Stimulated activated CD4-positive, alpha-beta T cell treated with anti-CD3 and anti-CD28 coated beads, Interleukin-1b, Interleukin-23, amount 100 ng/mL, for 1 hour (primary cell): Measurements from ENCODE around the gene NOL6.

ENCODE experiments used
- DNase-seq, 2 donors: peaks; one replicate each; pipeline ENCODE4 v3.0.0-alpha.2; 2020; ENCODE audit warnings: low read depth in 2 of 2

The NOL6 gene

DNA sequence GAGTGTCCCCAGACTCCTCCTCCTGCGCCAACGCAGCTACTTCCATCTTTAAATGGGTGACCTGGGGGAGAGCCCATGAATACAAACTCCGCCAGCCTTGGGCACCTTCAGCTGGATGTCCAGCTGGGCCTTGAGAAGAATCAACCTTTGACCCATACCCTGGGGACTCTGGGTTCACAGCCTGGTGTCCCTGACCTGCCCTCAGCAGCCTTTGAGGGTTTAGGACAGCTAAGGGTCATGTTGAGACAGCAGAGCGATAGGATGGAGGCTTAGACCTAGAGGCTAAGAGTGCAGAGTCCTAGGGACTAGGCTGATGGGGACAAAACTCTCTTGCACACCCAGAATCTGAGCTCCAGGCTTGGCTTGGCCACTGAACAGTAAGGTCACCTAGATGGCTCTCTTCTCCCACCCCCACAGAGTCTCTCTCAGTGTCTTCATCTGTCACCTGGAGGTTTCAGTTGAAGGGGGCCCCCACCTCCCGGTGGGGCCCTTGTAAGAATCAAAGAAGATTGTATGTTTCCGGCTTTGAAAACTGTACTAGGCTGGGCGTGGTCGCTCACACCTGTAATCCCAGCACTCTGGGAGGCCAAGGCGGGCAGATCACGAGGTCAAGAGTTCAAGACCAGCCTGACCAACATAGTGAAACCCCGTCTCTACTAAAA lies 19.6 kb downstream of the NOL6 start:
- no peak for DNase-seq

DNA sequence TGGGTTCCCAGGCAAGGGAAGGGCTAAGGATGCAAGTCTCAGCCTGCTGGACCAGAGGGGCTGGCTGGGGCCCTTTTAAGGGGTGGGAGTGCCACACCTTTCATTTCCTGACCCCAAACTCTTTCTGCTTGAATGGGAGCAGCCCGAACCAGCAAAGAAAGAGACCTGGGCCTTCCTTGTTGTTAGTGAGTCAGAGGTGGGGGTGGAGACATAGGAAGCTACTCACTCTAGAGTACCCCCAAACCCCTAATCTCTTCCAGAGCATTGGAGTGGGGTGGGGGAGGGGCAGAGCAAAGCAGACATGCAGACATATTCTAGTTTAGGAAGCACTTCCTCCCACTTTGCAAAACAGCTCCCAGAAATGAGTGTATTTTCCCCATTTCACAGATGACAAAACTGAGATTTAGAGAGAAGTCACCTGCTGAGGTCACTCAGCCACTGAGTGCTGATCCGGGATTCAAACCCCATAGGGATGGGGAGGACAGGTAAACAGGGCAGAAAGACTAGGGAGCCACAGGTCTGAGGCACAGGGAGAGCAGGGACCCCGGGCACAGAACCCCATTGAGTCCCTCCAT lies 20.4 kb downstream of the NOL6 start:
- no peak for DNase-seq

DNA sequence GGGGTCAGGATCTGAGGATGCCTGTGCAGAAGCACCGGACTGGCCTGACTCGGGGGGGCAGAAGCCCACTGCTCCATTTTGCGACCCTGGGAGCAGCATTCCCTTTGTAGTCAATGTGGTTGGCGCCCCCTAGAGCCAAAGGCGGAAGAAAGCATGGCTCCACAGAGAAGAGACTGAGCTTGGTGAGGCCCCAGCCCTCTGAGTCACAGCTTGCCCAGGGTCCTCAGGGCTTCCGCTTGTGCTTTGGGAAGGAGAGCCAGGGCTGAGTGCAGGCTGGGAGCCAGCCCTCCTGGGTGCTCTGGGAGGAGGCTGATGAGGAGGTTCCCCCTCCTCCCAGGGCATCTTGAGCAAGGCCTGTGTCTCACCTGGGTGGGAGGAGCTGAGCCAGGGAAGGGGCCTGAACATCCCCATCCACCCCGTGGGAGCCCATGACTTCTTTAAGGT lies 20.9 kb downstream of the NOL6 start:
- no peak for DNase-seq

DNA sequence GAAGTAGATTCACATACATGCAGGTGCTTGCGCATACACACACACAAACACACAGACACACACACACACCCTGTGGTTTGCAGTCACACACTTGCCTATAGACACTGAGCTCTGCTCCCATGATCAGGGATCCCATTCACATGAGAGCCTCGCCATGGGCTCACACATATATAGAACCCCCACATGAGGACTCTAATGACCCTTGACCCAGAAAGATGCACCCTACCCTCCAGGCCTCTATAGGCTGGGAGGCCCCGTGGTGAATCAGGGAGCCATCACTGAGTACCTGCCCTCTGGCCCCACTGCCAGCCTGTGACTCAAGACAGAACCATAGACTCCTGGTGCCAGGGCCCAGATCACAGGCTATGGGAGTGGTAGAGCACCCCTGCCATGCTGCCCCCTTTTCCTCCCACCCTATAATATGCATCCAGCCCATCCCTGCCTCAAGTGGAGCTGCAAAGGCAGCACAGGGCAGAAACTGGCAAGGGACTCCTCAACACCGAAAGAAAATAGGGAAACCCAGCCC lies 23.0 kb downstream of the NOL6 start:
- DNase-seq, result no peak

DNA sequence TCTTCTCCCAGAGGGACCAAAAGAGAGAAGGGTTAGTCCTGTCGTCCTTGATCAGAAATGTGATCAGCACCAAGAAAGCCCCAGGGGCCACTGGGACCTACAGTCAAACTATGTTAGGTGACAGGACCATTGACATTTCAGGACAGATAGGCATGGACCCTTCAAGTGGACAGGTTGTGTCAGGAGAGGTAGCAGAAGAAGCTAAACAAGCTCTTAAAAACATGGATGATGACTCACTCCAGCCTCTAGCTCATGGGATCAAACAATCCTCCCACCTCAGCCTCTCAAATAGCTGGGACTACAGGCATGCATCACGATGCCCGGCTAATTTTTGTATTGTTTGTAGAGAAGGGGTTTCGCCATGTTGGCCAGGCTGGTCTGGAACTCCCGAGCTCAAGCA lies 24.0 kb downstream of the NOL6 start:
- no peak for DNase-seq

DNA sequence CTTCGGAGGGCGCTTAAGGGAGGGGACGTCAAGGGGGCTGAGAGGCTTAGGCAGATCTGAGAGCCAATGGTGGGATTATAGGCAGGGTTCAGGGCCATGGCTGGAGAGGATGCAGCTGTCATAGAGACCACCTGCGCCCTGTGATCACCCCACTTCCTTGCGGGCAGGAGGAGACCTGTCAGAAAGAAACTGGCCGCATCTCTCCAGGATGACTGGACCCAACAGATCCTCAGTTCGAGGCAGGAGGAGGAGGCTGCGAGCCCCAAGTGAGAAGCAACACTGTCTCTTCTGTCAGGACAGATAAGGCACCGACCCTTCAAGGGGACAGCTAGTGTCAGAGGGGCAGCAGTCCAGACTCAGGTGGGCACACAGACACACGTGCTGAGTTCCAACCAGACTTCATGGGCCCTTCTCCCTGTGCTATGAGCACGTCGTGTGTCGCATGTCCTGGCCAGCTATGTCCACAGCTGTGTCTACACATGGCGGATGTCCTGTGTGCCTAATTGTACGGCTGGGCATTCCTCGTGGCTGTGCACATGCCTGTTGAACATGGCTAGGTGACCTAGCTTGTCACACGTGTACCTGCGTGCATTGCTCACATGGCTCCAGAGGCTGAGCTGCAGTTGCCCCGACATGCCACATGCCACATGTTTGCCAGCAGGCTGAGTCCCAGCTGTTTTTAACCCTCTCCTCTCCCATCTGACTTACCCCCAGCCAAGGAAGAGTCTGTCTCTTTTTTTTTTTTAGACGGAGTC lies 25.7 kb downstream of the NOL6 start:
- DNase-seq, result no peak

DNA sequence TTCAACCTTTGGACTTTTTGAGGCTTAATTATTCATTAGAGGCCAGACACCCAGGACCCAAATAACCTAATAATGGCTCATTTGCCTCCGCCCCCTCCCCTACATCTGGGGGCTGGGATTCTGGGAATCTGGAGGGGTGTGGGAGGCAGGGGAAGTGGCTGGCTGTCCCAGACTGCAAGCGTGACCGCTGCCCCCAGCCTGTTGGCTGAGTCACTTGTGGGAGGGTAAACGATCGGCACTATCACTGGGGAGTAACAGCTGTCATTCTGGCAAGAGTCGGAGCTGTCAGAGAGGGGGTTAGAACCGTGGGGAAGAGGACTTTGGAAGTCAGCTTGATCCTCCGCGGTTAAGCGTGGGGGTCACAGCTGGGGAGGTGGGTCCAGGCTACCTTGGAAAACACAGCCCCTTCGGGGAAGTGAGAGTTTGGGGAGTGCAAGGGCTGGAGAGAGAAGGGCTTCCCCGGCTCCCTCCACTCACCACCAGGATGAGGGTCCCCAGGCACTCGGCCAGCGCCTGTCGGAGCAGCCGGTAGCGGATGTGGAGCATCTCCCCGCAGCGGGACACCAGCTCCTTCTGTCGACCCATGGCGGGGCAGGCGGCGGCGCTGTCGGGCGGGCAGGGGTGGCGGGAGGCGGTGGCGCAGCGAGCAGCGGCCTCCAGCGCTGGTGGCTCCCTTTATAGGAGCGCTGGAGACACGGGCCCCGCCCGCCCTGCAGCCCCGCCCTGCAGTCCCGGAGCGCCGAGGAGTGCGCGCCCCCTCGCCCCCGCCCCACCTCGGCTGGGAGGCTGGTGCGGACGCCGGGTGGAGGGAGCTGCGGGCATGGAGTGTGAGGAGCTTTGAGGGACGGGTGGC lies 26.6 kb downstream of the NOL6 start, which contains the start of gene AQP3:
AQP3 (minus strand) TSS at position 648 of the 853 bp plus-strand sequence; CDS start at position 585, 63 bp downstream.
- DNase-seq, result peak; percentile 35 to 52

DNA sequence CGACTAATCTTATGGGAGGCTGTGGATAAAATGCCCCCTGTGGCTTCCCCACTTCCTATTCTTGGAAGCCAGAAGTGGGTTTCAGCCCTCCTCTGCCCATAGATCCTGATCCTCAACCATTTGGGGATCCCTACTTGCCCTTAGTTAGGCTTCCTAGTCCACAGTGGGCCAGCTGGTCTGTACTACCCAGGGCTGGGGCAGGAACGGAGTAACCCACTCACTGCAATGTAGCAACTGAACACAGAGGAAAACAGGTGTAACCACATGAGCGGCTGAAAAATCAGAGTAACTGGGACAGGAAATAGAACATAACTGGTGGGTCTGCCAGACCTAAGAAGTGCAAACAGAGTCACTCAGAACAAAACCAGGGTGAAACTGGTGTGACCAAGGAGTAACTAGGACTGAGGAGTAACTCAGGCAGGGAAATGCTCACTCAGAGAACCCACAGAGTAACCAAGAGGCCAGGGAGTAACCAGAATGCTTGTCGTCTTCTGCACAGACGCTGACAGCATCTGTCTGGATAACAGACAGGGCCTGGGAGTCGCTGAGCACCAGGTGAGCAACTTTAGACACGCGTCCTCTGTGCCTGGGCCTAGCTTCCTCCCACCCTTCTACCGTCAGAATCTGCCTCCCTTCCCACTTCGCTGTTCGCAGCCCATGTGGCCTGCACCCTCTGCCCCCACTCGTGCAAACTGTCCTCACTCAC lies 27.3 kb downstream of the NOL6 start:
- DNase-seq, result peak in 1 of 2 donors; percentile 19

DNA sequence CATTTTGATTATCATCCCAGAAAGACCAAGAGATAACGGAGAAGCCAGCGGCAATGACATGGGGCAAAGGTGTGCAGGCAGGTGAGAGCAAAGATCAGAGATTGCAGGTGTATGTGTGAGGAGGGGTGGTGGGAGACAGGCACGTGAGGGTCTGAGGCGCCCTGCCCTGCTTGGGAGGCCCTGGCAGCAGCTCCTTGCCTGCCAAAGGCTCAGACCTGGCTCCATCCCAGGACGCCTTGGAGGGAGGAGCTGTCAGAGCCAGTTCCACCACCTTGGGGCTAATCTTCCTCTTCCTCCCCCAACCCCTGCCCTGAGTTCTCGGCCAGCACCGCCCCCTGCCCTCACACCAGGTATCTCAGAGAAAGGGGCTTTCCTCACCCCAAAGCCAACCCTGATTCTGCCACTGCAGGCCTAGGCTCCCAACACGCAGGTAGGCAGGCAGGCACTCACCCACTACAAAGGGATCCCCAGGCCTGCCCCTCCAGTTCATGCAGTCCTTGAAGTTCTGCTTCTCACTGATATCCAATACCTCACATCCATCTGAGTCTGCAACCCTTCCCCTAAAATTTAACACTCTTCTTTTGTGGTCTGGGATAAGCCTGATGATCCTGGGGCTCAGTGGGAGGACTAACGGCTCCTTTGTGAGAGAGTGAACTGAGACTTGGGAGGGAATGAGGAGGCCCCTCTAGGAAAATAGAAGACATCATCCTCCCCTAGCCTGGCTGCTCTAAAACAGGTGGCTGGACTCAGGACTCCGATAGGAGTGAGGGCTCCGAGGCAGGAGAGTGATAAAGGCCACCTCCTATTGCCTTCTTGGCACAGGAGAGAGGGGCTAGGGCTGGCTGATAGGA lies 28.1 kb downstream of the NOL6 start:
- DNase-seq, result no peak

DNA sequence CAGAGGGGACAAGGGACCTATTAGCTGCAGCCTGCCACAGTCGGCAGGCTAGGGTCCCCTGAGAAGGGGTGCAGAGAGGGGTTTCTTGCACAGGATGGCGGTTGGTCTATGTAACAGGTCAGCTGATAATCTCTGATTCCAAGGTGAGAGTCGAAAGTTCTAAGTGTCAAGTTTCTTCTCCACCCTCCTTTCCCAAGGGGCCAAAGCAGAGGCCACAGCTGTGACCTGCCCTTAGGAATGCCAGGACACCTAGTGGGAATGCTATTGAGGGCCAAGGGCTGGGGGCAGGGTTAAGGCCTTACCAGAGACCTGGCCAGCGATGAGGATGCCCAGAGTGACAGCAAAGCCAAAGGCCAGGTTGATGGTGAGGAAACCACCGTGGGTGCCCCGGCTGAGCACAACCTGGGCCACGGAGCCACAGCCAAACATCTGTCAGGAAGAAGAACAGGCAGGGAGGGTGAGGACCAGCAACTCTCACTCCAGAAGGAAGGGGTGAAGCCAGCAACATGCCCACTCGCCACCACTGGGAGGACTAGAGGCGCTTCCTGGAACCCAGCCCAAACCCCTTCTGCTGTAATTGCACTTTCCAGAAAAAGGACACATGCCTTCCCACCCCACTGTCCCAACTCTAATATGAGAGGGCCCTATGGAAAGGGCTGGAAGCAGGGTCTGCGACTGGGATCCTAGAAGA lies 30.1 kb downstream of the NOL6 start:
- no peak for DNase-seq

DNA sequence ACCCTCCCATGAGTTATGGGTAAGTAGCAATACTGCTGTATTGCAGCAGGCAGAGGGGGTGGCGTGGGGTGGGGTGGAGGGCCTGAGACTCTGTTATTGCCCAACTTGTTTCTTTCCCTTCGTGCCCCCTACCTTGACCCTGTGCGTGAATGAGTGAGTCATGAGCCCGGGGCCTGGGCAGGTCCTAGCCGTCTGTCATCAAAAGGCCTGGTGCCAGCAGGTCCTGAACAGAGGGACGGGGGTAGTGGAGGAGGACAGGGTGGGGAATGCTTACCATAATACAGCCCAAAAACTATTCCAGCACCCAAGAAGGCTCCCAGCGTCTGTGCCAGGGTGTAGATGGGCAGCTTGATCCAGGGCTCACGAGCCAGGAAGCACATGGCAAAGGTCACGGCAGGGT lies 30.7 kb downstream of the NOL6 start:
- no peak for DNase-seq

DNA sequence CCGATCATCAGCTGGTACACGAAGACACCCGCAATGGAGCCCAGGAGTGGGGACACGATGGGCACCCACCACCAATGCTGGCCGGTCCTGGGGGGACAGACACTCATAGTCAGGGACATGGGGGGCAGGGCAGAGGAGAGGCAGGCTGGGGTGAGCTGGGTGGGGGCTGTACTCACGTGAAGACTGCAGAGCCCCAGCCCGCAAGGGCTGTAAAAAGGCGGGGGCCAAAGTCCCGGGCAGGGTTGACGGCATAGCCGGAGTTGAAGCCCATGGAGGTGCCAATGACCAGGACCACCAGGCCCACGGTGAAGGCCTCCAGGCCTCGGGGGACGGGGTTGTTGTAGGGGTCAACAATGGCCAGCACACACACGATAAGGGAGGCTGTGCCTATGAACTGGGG lies 31.6 kb downstream of the NOL6 start:
- no peak for DNase-seq

DNA sequence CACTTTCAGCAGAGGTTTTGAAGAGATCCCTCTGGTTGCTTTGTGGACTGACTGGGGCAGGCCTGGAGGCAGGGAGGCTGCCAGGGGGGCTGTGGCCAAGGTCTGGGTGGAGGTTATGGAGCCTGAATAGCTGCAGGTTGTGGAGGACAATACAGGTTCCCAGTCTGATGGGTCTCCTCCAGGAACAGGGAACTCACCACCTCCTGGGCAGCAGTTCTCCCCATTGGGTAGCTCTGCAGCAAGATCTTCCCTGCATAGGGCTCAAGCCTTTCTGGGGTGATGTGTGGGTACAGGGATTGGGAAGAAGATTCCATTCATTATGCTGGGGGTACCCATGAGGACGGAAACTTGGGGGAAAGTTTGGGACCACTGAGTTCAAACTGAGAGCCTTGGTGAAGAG lies 33.1 kb downstream of the NOL6 start:
- no peak for DNase-seq

DNA sequence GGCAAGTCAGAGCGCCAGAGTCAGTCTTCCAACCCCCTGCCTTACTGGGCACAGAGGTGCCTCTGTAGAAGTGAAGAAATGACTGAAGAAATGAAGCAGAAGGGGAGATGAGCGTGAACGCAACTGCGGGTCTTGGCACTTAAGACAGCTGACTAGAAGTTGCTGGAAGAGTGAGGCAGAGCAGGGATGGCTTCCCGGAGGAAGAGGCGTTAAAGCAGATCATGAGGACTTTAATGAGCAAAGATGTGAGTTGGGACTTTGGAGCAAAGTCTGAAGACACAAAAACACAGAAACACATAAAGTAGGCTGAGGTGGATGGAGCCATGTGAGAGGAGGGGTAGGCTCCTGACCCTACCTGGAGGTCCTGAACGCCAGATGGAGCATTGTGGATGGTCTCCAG lies 33.5 kb downstream of the NOL6 start:
- DNase-seq, result no peak

DNA sequence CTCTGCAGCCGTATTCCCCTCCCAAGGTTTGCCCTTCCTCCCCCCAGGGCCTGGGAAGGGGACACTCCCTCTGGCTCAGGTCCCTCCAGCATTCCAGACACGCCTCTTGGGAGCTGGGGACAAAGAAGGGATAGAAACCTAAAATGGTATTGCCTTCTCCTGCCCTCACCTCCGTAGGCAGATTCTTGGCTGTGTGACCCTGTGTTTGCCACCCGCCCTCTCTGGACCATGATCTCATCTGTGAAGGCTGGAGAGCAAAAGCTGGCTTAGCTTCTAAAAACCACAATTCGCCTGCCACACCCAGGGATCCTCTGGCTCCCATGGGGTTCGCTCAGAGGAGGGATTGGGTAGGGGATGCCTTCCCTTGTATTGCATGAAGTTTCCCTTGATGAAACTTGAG lies 34.0 kb downstream of the NOL6 start:
- DNase-seq, result no peak

DNA sequence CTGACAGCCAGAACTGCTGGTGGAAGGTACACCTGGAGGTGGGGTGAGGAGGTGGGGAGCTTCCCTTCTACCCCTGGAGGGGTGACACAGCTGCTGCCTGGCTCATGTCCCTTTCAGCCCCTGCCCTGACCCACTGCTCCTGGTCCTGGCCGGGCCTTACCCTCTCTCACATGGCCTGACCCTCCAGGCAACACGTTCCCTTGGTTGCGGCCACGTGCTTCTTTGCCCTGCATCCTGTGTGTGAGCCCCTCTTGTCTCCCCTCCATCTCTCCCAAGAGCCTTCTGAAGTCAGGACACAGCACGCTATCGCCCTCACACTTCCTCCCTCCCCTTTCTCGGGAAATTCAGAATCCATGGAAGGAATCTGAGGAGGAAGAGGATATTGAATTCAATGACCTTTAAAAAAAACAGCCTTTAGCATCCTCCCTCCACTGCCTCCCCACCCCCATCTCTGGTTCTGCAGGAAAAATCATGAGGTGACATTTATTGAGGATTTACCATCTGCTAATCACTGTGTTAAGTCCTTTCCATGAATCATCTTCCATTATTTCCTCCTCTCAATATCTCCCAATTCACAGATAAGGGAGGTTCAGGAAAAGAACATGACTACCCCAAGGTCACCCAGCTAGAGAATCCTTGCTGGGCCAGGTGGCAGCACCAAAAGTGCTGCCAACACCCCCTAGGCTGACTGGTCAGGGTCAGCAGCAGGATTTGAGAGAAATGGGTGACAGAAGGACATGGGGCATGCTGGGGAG lies 34.6 kb downstream of the NOL6 start:
- no peak for DNase-seq

DNA sequence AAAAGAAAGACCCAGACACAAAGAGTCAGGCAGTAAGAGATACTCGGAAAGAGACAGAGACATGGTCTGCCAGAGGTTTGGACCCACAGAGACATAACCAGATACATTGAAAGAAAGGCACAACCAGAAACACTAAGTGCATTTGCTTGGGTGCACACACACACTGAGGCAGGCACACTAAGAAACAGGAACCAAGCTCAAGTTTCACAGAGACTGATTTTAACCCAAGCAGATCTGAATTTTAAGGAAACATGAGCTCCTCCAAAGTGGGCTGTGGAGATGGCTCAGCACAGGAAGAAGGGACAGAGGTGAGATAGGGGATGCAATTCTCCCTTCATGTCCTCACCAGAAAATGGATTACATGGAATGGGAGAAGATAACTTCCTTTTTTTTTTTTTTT lies 35.8 kb downstream of the NOL6 start:
- no peak for DNase-seq

DNA sequence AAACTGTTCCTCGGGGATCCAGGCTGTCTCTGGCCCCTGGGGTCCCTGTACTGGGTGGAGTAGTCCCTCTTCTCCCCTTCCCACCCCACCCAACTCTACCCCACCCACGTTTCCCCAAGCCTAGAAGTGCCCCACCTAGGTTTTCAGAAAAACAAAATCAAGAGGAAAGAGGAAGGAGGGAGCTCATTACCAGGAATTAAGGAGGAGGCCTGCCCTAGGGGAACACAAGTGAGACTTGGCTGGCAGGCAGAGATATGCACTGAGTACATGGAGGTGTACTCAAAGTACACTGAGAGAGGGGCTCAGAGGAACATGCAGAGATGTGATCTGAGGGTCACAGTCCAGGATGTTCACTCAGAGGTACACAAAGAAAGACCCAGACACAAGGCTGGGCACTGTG lies 36.5 kb downstream of the NOL6 start:
- DNase-seq, result no peak

DNA sequence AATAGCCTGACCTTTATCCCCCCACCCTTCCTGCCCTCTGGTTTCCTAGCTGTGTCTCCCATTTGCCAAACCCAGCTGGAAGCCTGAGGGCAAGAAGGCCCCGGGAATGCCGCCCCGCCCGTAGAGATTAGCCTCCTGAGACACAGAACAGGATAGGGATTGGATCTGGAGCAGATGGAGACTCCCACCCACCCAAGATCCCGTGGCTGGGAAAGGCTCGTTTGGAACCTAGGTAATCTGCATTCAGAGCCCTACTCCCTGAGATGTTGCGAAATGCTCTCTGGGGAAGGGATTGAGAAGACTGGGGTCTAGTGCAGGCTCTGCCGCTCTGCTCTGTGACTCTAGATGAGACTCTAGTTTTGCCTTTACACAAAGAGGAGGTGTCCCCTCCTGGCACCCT lies 37.3 kb downstream of the NOL6 start:
- no peak for DNase-seq
